COR-L47 (cell line): ENCODE measurements around the gene WDR89.
"Not testable (repeated sequence)": the region's sequence is repeated elsewhere in the genome, so short reads cannot be mapped to it uniquely, and the experiment has no call there.

ENCODE experiments used
- DNase-seq: peaks from one replicate; lab custom pipeline; 2025; lab: John Stamatoyannopoulos, UW

The WDR89 gene

GRCh38 chr14:63596998-63597658 is 44.5 kb downstream of the WDR89 start:
- DNase-seq: no peak

GRCh38 chr14:63594455-63595372 is 47.0 kb downstream of the WDR89 start:
- DNase-seq: no peak

GRCh38 chr14:63583046-63583445 is 58.6 kb downstream of the WDR89 start:
- not testable (repeated sequence) for DNase-seq

- no peak for DNase-seq
These were observed 60.2 kb downstream of the WDR89 start for GRCh38 chr14:63581491-63581890.

- no peak for DNase-seq
These were observed 63.4 kb downstream of the WDR89 start for GRCh38 chr14:63578300-63578699.

GRCh38 chr14:63573581-63573980 is 68.1 kb downstream of the WDR89 start:
- no peak for DNase-seq

- no peak for DNase-seq
These were observed 76.2 kb downstream of the WDR89 start for GRCh38 chr14:63565448-63565847.

- no peak for DNase-seq
These were observed 77.4 kb downstream of the WDR89 start for GRCh38 chr14:63564318-63564717.

- no peak for DNase-seq
These were observed 78.2 kb downstream of the WDR89 start for GRCh38 chr14:63563370-63564026.

GRCh38 chr14:63562405-63562804 is 79.3 kb downstream of the WDR89 start:
- no peak for DNase-seq

GRCh38 chr14:63555572-63555971 is 86.1 kb downstream of the WDR89 start:
- no peak for DNase-seq

GRCh38 chr14:63551332-63551731 is 90.3 kb downstream of the WDR89 start:
- DNase-seq: no peak

- DNase-seq: no peak
These were observed 93.8 kb downstream of the WDR89 start for GRCh38 chr14:63547798-63548335.
